ENCODE measurements around the gene LRCH4.
"Not testable (repeated sequence)": the region's sequence is repeated elsewhere in the genome, so short reads cannot be mapped to it uniquely, and the experiment has no call there.

The LRCH4 gene

GRCh38 chr7:100572281-100572948 lies 13.5 kb downstream of the LRCH4 start:
- no peaks in the 10 kb centered on the region for H3K9me3 ChIP-seq
- peaks cover 3% of the 10 kb centered on the region; the same call in 1 of the 2 replicates for H3K4me1 ChIP-seq
- H3K27me3 ChIP-seq (ENCODE audit: low read depth) = no peaks in the 10 kb centered on the region; the same call in 1 of the 2 replicates
- peaks cover 8% of the 10 kb centered on the region for H3K36me3 ChIP-seq (replicated peaks)
- in situ Hi-C loops (cut with MboI; ENCODE audit: low sequenced_read_pairs) = no loop called here
- H3K4me3 ChIP-seq = no peak overlapping the region
- no peak for DNase-seq (ENCODE audit: low spot score in 2 of 2)

GRCh38 chr7:100571829-100572116 lies 14.2 kb downstream of the LRCH4 start:
- Histone ChIP-seq H3K27me3 (ENCODE audit: low read depth) (no peaks in the 10 kb centered on the region; the same call in 1 of the 2 replicates), H3K4me1 (peaks cover 3% of the 10 kb centered on the region; the same call in 1 of the 2 replicates), H3K36me3 (replicated peaks) (peaks cover 8% of the 10 kb centered on the region), H3K4me3 (no peak overlapping the region), H3K9me3 (no peaks in the 10 kb centered on the region)
- no peak for DNase-seq (ENCODE audit: low spot score in 2 of 2)
- in situ Hi-C loops (cut with MboI; ENCODE audit: low sequenced_read_pairs) = no loop called here

GRCh38 chr7:100570954-100571828 lies 14.7 kb downstream of the LRCH4 start:
- Histone ChIP-seq H3K36me3 (replicated peaks) (peaks cover 4% of the 10 kb centered on the region), H3K4me3 (no peak overlapping the region), H3K4me1 (peaks cover 3% of the 10 kb centered on the region; the same call in 1 of the 2 replicates), H3K27me3 (ENCODE audit: low read depth) (no peaks in the 10 kb centered on the region; the same call in 1 of the 2 replicates), H3K9me3 (no peaks in the 10 kb centered on the region)
- in situ Hi-C loops (cut with MboI; ENCODE audit: low sequenced_read_pairs) = no loop called here
- no peak for DNase-seq (ENCODE audit: low spot score in 2 of 2)

GRCh38 chr7:100568896-100569844 lies 16.8 kb downstream of the LRCH4 start:
- peak in 1 of 2 experiments; percentile 76 for DNase-seq (ENCODE audit: low spot score in 2 of 2)
- peaks cover 3% of the 10 kb centered on the region; the same call in 1 of the 2 replicates for H3K4me1 ChIP-seq
- H3K36me3 ChIP-seq (replicated peaks) = no peaks in the 10 kb centered on the region
- no peaks in the 10 kb centered on the region for H3K9me3 ChIP-seq
- H3K4me3 ChIP-seq = no peak overlapping the region
- in situ Hi-C loops (cut with MboI; ENCODE audit: low sequenced_read_pairs) = loop anchor here (10.0 kb wide), 1 partner anchor 104 kb away; the partner anchor contains the start of gene SPACDR
- H3K27me3 ChIP-seq (ENCODE audit: low read depth) = no peaks in the 10 kb centered on the region; the same call in 1 of the 2 replicates

GRCh38 chr7:100568176-100568895 lies 17.6 kb downstream of the LRCH4 start:
- Histone ChIP-seq H3K36me3 (replicated peaks) (no peaks in the 10 kb centered on the region), H3K4me3 (no peak overlapping the region), H3K27me3 (ENCODE audit: low read depth) (no peaks in the 10 kb centered on the region; the same call in 1 of the 2 replicates), H3K4me1 (peaks cover 3% of the 10 kb centered on the region; the same call in 1 of the 2 replicates), H3K9me3 (no peaks in the 10 kb centered on the region)
- in situ Hi-C loops (cut with MboI; ENCODE audit: low sequenced_read_pairs) = loop anchor here (10.0 kb wide), 1 partner anchor 104 kb away; the partner anchor contains the start of gene SPACDR
- DNase-seq (ENCODE audit: low spot score in 2 of 2) = no peak

GRCh38 chr7:100567751-100568175 lies 18.2 kb downstream of the LRCH4 start:
- Histone ChIP-seq H3K27me3 (ENCODE audit: low read depth) (no peaks in the 10 kb centered on the region; the same call in 1 of the 2 replicates), H3K9me3 (no peaks in the 10 kb centered on the region), H3K36me3 (replicated peaks) (0 out of 2 replicates have a peak, but pooled peaks cover 3% of the 10 kb centered on the region), H3K4me1 (peaks cover 3% of the 10 kb centered on the region; the same call in 1 of the 2 replicates), H3K4me3 (no peak overlapping the region)
- no peak for DNase-seq (ENCODE audit: low spot score in 2 of 2)
- in situ Hi-C loops (cut with MboI; ENCODE audit: low sequenced_read_pairs) = loop anchor here (10.0 kb wide), 1 partner anchor 103 kb away; the partner anchor contains the start of gene SPACDR

GRCh38 chr7:100567031-100567730 lies 18.7 kb downstream of the LRCH4 start:
- Histone ChIP-seq H3K36me3 (replicated peaks) (0 out of 2 replicates have a peak, but pooled peaks cover 4% of the 10 kb centered on the region), H3K27me3 (ENCODE audit: low read depth) (no peaks in the 10 kb centered on the region; the same call in 1 of the 2 replicates), H3K9me3 (no peaks in the 10 kb centered on the region), H3K4me3 (no peak overlapping the region), H3K4me1 (peaks cover 3% of the 10 kb centered on the region; the same call in 1 of the 2 replicates)
- in situ Hi-C loops (cut with MboI; ENCODE audit: low sequenced_read_pairs) = loop anchor here (10.0 kb wide), 1 partner anchor 102 kb away; the partner anchor contains the start of gene SPACDR
- no peak for DNase-seq (ENCODE audit: low spot score in 2 of 2)

- in situ Hi-C loops (cut with MboI; ENCODE audit: low sequenced_read_pairs) = loop anchor here (10.0 kb wide), 1 partner anchor 101 kb away; the partner anchor contains the start of gene SPACDR
- no peak overlapping the region for H3K4me3 ChIP-seq
Observed at GRCh38 chr7:100566018-100566531, 19.9 kb downstream of the LRCH4 start.

GRCh38 chr7:100565133-100565571 lies 20.8 kb downstream of the LRCH4 start:
- H3K27me3 ChIP-seq (ENCODE audit: low read depth) = no peaks in the 10 kb centered on the region; the same call in 1 of the 2 replicates
- no peaks in the 10 kb centered on the region for H3K4me1 ChIP-seq

More at GRCh38 chr7:100566018-100566531, 19.9 kb downstream of the LRCH4 start:
- Histone ChIP-seq H3K27me3 (ENCODE audit: low read depth) (no peaks in the 10 kb centered on the region; the same call in 1 of the 2 replicates), H3K36me3 (replicated peaks) (0 out of 2 replicates have a peak, but pooled peaks cover 4% of the 10 kb centered on the region), H3K4me1 (peaks cover 3% of the 10 kb centered on the region; the same call in 1 of the 2 replicates), H3K9me3 (no peaks in the 10 kb centered on the region)
- DNase-seq (ENCODE audit: low spot score in 2 of 2) = no peak

GRCh38 chr7:100564405-100564804 lies 21.5 kb downstream of the LRCH4 start:
- not testable (repeated sequence) for H3K4me3 ChIP-seq; H3K36me3 ChIP-seq (replicated peaks); H3K27me3 ChIP-seq (ENCODE audit: low read depth); DNase-seq (ENCODE audit: low spot score in 2 of 2); H3K4me1 ChIP-seq; H3K9me3 ChIP-seq
- in situ Hi-C loops (cut with MboI; ENCODE audit: low sequenced_read_pairs) = loop anchor here (10.0 kb wide), 1 partner anchor 100 kb away; the partner anchor contains the start of gene SPACDR

More at GRCh38 chr7:100565133-100565571, 20.8 kb downstream of the LRCH4 start:
- in situ Hi-C loops (cut with MboI; ENCODE audit: low sequenced_read_pairs) = loop anchor here (10.0 kb wide), 1 partner anchor 100 kb away; the partner anchor contains the start of gene SPACDR
- Histone ChIP-seq H3K9me3 (no peaks in the 10 kb centered on the region), H3K36me3 (replicated peaks) (0 out of 2 replicates have a peak, but pooled peaks cover 5% of the 10 kb centered on the region), H3K4me3 (no peak overlapping the region)
- DNase-seq (ENCODE audit: low spot score in 2 of 2) = no peak

- Histone ChIP-seq H3K9me3 (no peaks in the 10 kb centered on the region), H3K4me1 (no peaks in the 10 kb centered on the region), H3K4me3 (no peak overlapping the region), H3K27me3 (ENCODE audit: low read depth) (no peaks in the 10 kb centered on the region), H3K36me3 (replicated peaks) (0 out of 2 replicates have a peak, but pooled peaks cover 6% of the 10 kb centered on the region)
- in situ Hi-C loops (cut with MboI; ENCODE audit: low sequenced_read_pairs) = loop anchor here (10.0 kb wide), 1 partner anchor 99 kb away; the partner anchor contains the start of gene SPACDR
- DNase-seq (ENCODE audit: low spot score in 2 of 2) = peak; percentile 46 to 89
Observed at GRCh38 chr7:100563809-100564400, 22.0 kb downstream of the LRCH4 start.
